Stomach (tissue), 9 donors: Measurements from ENCODE around the gene MYH14. TPM values are rescaled to one million over a fixed set of nuclear protein-coding genes. Genes with fewer than 3 reads are reported as not detected.
"Not testable (repeated sequence)": the region's sequence is repeated elsewhere in the genome, so short reads cannot be mapped to it uniquely, and the experiment has no call there.

Experiments
- DNase-seq, 2 donors: peaks; one replicate each; pipeline versions ENCODE4 v3.0.0 to v3.0.0-alpha.2; 2013 to 2019
- H3K27ac ChIP-seq, 5 donors: fragments of 200-600 bp in 4 of 5; sonication (generic) in 4 of 5; one replicate each; pipeline ENCODE4 v1.5.1; 2013 to 2019; ENCODE audit warnings: mild to moderate bottlenecking in 1 of 5, moderate library complexity in 1 of 5
- H3K27me3 ChIP-seq, 3 donors: fragments of 200-600 bp; sonication (generic); one replicate each; pipeline ENCODE4 v1.5.1; 2017 to 2019; ENCODE audit warnings: mixed run types in 1 of 3
- H3K36me3 ChIP-seq, 4 donors: fragments of 200-600 bp; sonication (generic); 1 replicate in 3 of 4; 2 replicates in 1 of 4; pipeline ENCODE4 v1.5.1; 2016 to 2019
- H3K4me1 ChIP-seq, 4 donors: fragments of 200-600 bp; sonication (generic); one replicate each; pipeline ENCODE4 v1.5.1; 2016 to 2019
- H3K4me3 ChIP-seq, 4 donors: fragments of 200-600 bp; sonication (generic) in 3 of 4; one replicate each; pipeline ENCODE4 v1.5.1; 2016 to 2019; ENCODE audit warnings: mild to moderate bottlenecking in 1 of 4
- H3K9me3 ChIP-seq, 4 donors: fragments of 200-600 bp; sonication (generic); one replicate each; pipeline ENCODE4 v1.5.1; 2016 to 2019
- CTCF ChIP-seq, 7 experiments: fragments of 450-650 bp in 4 of 7; fragments of 200-600 bp in 3 of 7; sonication (generic) in 3 of 7; IDR thresholded peaks; one replicate each; pipeline ENCODE4 v1.5.1; 2016 to 2019; ENCODE audit warnings: antibody characterized with exemption in 7 of 7, control low read depth in 2 of 7, mild to moderate bottlenecking in 1 of 7
- EP300 ChIP-seq: sonication (generic); formaldehyde crosslinking; IDR thresholded peaks from one replicate; pipeline ENCODE4 v1.6.1; 2017; ENCODE audit warnings: antibody characterized with exemption
- POLR2A ChIP-seq, 4 donors: fragments of 450-650 bp; IDR thresholded peaks; one replicate each; pipeline ENCODE4 v1.6.1; 2016; ENCODE audit warnings: antibody characterized with exemption in 4 of 4, control low read depth in 2 of 4, mild to moderate bottlenecking in 1 of 4, moderate library complexity in 1 of 4
- POLR2AphosphoS5 ChIP-seq, 3 donors: sonication (generic); formaldehyde crosslinking; IDR thresholded peaks; one replicate each; pipeline ENCODE4 v1.6.1; 2016; ENCODE audit warnings: antibody characterized with exemption in 3 of 3
- WGBS, 5 donors: extraction: QIAGEN DNeasy Blood & Tissue Kit in 3 of 5; methylation state at CpG; one replicate each; pipeline versions ENCODE4 v1.1.5 to v1.1.7; 2013 to 2018; 5-methylcytosine and 5-hydroxymethylcytosine counted together
- intact Hi-C: fragments of 100-400 bp; cut with DNase I; formaldehyde crosslinking; loops from one replicate; pipeline ENCODE4 v1.15.1; 2023; ENCODE audit warnings: low total_unique reads
- polyA plus RNA-seq, 3 donors: library from polyadenylated mRNA; stranded (reverse); fragments of 200-250 nt; gene quantifications; one replicate each; pipeline ENCODE4 v1.2.3, GENCODE V29; 2013
- total RNA-seq, 5 donors: library from RNA; depleted of rRNA; stranded (reverse); fragments of >200 nt; gene quantifications; one replicate each; pipeline versions ENCODE4 v1.1.0 to v1.2.3, GENCODE V29; 2014 to 2016
- donor health status: healthy with polysubstance abuse.
- donor health status: Bipolar disorder and iron deficiency.
- donor health status: healthy.

MYH14 gene
- total and polyA plus RNA-seq, 8 donors = 21.6 to 392 (median 43.4) TPM

- 0 to 11% (median 3%) methylated on average over 3 to 40 of the region's 40 CpGs for WGBS, 5 donors
- intact Hi-C loops = no loop called here
- peaks cover 26 to 68% (median 59%) of the 10 kb centered on the region in 4 donors for H3K4me1 ChIP-seq
- no peak overlapping the region for H3K27ac ChIP-seq
- TF ChIP-seq POLR2A (IDR thresholded peaks at IDR 0.05) = no peak
- no peak for TF ChIP-seq CTCF (IDR thresholded peaks at IDR 0.05)
- no peak for TF ChIP-seq POLR2AphosphoS5 (IDR thresholded peaks at IDR 0.05)
- no peak for TF ChIP-seq EP300
- peaks cover 0 to 5% (median 0%) of the 10 kb centered on the region in 4 donors for H3K9me3 ChIP-seq
- H3K36me3 ChIP-seq = no peaks in the 10 kb centered on the region
- H3K4me3 ChIP-seq = peak overlapping the region in 3 of 4 donors; percentile 34 to 45 (median 41)
- DNase-seq = no peak
- peaks cover 10 to 97% (median 77%) of the 10 kb centered on the region in 3 donors for H3K27me3 ChIP-seq
Measured at GRCh38 chr19:50328873-50329145, 125.4 kb downstream of the MYH14 start.

GRCh38 chr19:50329146-50329925, 125.9 kb downstream of the MYH14 start, which contains the start of gene KCNC3:
Gene KCNC3, minus strand, starts transcription at chr19:50329377. Its CDS starts 295 bp downstream, at chr19:50329082.
- H3K27me3 ChIP-seq = peaks cover 10 to 98% (median 80%) of the 10 kb centered on the region in 3 donors
- peak within 1 kb of the TSS; percentile 44 to 78 (median 58) for H3K27ac ChIP-seq
- TF ChIP-seq POLR2A (IDR thresholded peaks at IDR 0.05) = no peak
- TF ChIP-seq POLR2AphosphoS5 (IDR thresholded peaks at IDR 0.05) = peak in 1 of 3 donors; percentile 35

GRCh38 chr19:50329926-50330294, 126.5 kb downstream of the MYH14 start:
- intact Hi-C loops = not testable (repeated sequence)
- 10 to 19% (median 17%) methylated on average over 18 of the region's 18 CpGs for WGBS, 5 donors

More at GRCh38 chr19:50329146-50329925, 125.9 kb downstream of the MYH14 start, which contains the start of gene KCNC3:
- peak; percentile 99 for DNase-seq
- no peaks in the 10 kb centered on the region for H3K36me3 ChIP-seq
- WGBS, 5 donors = 0 to 3% (median 2%) methylated on average over 40 to 43 of the region's 43 CpGs
- H3K4me3 ChIP-seq = peak within 1 kb of the TSS; percentile 27 to 45 (median 38)
- intact Hi-C loops = no loop called here
- peaks cover 0 to 5% (median 0%) of the 10 kb centered on the region in 4 donors for H3K9me3 ChIP-seq
- peaks cover 26 to 73% (median 65%) of the 10 kb centered on the region in 4 donors for H3K4me1 ChIP-seq

DNA sequence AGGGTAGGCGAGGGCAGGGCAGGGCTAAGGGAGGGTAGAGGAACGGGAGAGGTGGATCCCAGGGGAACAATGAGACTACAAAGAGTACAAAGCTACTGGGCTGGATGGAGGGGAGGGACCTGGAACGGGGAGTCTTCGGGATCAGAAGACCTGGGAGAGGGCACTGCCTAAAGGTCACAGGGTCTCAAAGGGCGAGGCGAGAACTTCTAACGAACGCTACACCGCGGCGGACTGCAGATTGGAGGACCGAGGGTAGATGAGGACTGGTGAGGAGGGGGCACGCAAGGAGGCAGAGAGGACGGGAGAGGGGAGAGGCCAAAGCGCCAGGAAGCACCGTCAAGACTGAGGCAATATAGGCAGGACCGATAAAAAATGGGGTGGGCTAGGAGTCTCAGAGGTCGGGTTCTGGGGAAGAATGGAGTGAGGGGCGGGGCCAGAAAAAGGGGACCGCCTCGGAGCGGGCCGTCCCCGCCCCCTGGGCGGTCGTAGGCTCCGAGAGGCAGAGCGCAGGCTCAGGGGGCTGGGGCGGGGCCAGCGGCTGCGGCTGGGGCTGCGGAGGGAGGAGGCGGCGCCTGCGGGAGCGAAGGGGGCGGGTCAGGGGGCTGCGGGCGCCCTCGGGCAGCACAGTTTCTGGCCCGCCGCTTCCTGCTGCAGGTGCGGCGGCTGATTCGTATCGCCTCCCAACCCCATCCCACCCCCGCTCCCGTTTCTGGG, 127.1 kb downstream of the MYH14 start:
- Histone ChIP-seq H3K27ac (peak overlapping the region in 4 of 5 donors; percentile 42 to 78 (median 63)), H3K27me3 (peaks cover 10 to 95% (median 92%) of the 10 kb centered on the region in 3 donors), H3K4me1 (peaks cover 26 to 73% (median 63%) of the 10 kb centered on the region in 4 donors), H3K36me3 (no peaks in the 10 kb centered on the region), H3K9me3 (peaks cover 0 to 5% (median 0%) of the 10 kb centered on the region in 4 donors), H3K4me3 (peak overlapping the region; percentile 26 to 39 (median 31))
- WGBS, 5 donors = 2 to 5% (median 3%) methylated on average over 33 to 48 of the region's 48 CpGs
- DNase-seq = peak; percentile 78 to 95
- intact Hi-C loops = no loop called here
- TF ChIP-seq POLR2A (IDR thresholded peaks at IDR 0.05) (no peak), EP300 (no peak), CTCF (IDR thresholded peaks at IDR 0.05) (no peak), POLR2AphosphoS5 (IDR thresholded peaks at IDR 0.05) (no peak)

More at GRCh38 chr19:50329926-50330294, 126.5 kb downstream of the MYH14 start:
- peaks cover 26 to 76% (median 66%) of the 10 kb centered on the region in 4 donors for H3K4me1 ChIP-seq
- not testable (repeated sequence) for H3K36me3 ChIP-seq, DNase-seq, H3K9me3 ChIP-seq
- H3K27me3 ChIP-seq = peaks cover 10 to 98% (median 85%) of the 10 kb centered on the region in 3 donors
- peak overlapping the region; percentile 12 to 23 (median 20) for H3K4me3 ChIP-seq
- H3K27ac ChIP-seq = peak overlapping the region; percentile 44 to 78 (median 58)
